Measurements from ENCODE around the gene NIT1.

The NIT1 gene

DNA sequence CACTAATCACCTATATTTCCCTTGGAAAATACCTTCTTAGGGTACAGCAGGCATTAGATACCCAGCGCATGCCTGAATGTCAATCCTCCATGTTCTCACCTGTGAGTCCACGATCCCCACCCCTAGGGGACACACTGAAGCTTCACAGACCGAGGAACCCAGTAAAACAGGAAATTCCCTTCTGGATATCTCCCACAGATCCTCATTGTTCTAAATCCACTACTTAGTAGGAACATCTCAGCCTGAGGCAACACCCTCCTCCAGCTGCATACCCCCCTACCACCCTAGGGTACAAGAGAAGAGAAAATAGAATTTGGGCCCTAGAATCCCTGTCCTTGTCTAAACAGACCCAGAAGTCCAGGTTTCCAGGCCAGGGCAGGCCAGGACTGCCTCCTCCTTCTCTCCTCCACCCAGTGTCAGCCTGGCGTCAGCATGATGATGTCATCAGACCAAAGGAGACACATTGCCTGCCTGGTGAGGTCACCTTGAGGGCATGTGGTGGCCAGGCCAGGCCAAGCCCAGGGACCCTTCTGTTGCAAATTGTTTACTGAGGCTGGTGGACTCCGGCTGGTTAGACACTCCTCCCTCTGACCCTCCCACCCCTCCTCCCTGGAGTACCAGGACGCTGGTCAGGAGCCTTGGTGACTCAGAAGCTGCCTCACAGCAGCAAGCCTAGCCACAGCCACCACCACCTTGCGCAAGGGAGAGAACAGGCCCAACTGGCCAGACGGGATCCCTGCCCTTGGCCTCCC lies 34.7 kb upstream of the NIT1 start:
- H3K14ac ChIP-seq (ENCODE audit: low read length), result no peak overlapping the region
- H3K9me3 ChIP-seq (replicated peaks in 1 of 2; ENCODE audit: control insufficient read depth in 2 of 2, insufficient read depth in 1 of 2, low read depth in 1 of 2, low read length in 2 of 2), result no peaks in the 10 kb centered on the region
- H3K4me1 ChIP-seq (ENCODE audit: control insufficient read depth in 2 of 2, insufficient read depth in 1 of 2, low read depth in 1 of 2, low read length in 2 of 2), result peaks cover 4 to 6% of the 10 kb centered on the region in 2 donors
- no peak overlapping the region for H3K23ac ChIP-seq (ENCODE audit: low read depth, low read length, poor library complexity)
- peaks cover 0 to 23% (median 0%) of the 10 kb centered on the region in 3 experiments for H3K27me3 ChIP-seq (ENCODE audit: control insufficient read depth in 3 of 3, insufficient read depth in 3 of 3, low read depth in 1 of 3, low read length in 3 of 3)
- H3K36me3 ChIP-seq (replicated peaks in 1 of 2; ENCODE audit: control insufficient read depth in 2 of 2, insufficient read depth in 2 of 2, low read length in 2 of 2), result no peaks in the 10 kb centered on the region
- H3K27ac ChIP-seq (replicated peaks; ENCODE audit: low read length), result no peak overlapping the region
- peak overlapping the region; percentile 16 for H3K18ac ChIP-seq (ENCODE audit: low read length)
- no peak overlapping the region for H2BK5ac ChIP-seq (ENCODE audit: low read length)
- H3K9ac ChIP-seq (ENCODE audit: low read depth, low read length, poor library complexity), result no peak overlapping the region
- peak overlapping the region; percentile 74 for H2AK5ac ChIP-seq (ENCODE audit: low read depth, low read length)
- no peak overlapping the region for H3K4ac ChIP-seq (ENCODE audit: low read length)
- no peak for DNase-seq (ENCODE audit: low spot score)
- no peak overlapping the region for H3K4me3 ChIP-seq (ENCODE audit: low read length in 2 of 2)
- H3K4me2 ChIP-seq (ENCODE audit: insufficient read depth, low read length, poor library complexity, severe bottlenecking), result no peak overlapping the region
- H4K8ac ChIP-seq (ENCODE audit: low read depth, low read length), result no peak overlapping the region
- no peak overlapping the region for H2BK12ac ChIP-seq (ENCODE audit: low read length)
- no peak overlapping the region for H2BK120ac ChIP-seq (ENCODE audit: low read depth, low read length)
- no peak overlapping the region for H2AFZ ChIP-seq (ENCODE audit: low read length)
- no peaks in the 10 kb centered on the region for H3K79me1 ChIP-seq (ENCODE audit: low read depth, low read length)
- no peak overlapping the region for H2BK15ac ChIP-seq (ENCODE audit: low read length)
- H4K91ac ChIP-seq (ENCODE audit: low read depth, low read length, poor library complexity), result no peak overlapping the region
- no CpG with 5 or more reads among the region's 8 CpGs for WGBS, 2 donors (ENCODE audit: extremely low coverage in 2 of 2, insufficient read length in 2 of 2, insufficient replicate concordance in 1 of 2)

DNA sequence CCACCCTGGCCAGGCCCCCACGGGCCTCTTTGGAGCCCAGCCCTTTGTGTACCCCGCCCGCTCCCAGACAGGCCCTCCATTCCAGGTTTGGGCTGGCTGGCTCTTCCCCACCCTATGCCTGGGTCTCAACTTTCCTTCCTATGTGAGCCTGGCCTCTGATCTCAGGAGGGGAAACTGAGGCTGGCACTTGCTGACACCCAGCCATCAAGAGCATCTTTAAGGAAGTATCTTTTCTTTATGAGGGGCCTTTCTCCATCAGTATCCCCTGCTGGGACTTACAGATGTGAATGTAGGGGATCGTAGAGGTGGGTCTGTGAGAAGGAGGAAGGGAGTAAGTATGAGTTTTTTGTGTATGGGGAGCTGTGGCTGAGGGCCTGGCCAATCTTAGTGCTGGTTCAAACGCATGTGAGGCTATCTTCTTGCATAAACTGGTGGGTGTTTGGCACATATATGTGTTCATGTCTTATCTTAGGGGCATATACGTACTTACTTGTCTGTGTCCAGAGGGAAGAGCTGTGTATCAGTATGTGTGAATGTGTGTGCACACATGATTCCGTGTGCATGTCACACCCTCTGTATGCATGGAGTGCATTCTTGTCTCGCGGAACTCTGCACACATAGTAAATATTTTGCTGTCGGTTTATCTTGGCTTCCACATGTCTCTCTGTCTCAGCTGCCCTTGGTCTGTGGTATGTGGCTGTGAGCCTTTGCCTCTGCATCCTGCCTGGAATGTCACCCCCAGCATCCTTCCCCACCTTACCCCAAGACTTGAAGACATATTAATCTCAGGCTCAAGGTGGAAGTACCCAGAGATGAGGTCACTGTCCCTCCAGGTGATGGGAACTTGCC lies 33.9 kb upstream of the NIT1 start:
- Histone ChIP-seq H4K8ac (ENCODE audit: low read depth, low read length) (no peak overlapping the region), H2BK5ac (ENCODE audit: low read length) (no peak overlapping the region), H3K4me2 (ENCODE audit: insufficient read depth, low read length, poor library complexity, severe bottlenecking) (no peak overlapping the region), H2BK120ac (ENCODE audit: low read depth, low read length) (no peak overlapping the region), H3K27me3 (ENCODE audit: control insufficient read depth in 3 of 3, insufficient read depth in 3 of 3, low read depth in 1 of 3, low read length in 3 of 3) (peaks cover 0 to 31% (median 0%) of the 10 kb centered on the region in 3 experiments), H3K27ac (replicated peaks; ENCODE audit: low read length) (no peak overlapping the region), H3K9me3 (replicated peaks in 1 of 2; ENCODE audit: control insufficient read depth in 2 of 2, insufficient read depth in 1 of 2, low read depth in 1 of 2, low read length in 2 of 2) (no peaks in the 10 kb centered on the region), H3K18ac (ENCODE audit: low read length) (peak overlapping the region; percentile 16), H3K4me3 (ENCODE audit: low read length in 2 of 2) (no peak overlapping the region), H2BK15ac (ENCODE audit: low read length) (no peak overlapping the region), H3K4me1 (ENCODE audit: control insufficient read depth in 2 of 2, insufficient read depth in 1 of 2, low read depth in 1 of 2, low read length in 2 of 2) (peaks cover 4 to 6% of the 10 kb centered on the region in 2 donors), H3K79me1 (ENCODE audit: low read depth, low read length) (no peaks in the 10 kb centered on the region), H4K91ac (ENCODE audit: low read depth, low read length, poor library complexity) (no peak overlapping the region), H3K14ac (ENCODE audit: low read length) (no peak overlapping the region), H3K23ac (ENCODE audit: low read depth, low read length, poor library complexity) (no peak overlapping the region), H3K9ac (ENCODE audit: low read depth, low read length, poor library complexity) (no peak overlapping the region), H2BK12ac (ENCODE audit: low read length) (no peak overlapping the region), H2AFZ (ENCODE audit: low read length) (no peak overlapping the region), H3K36me3 (replicated peaks in 1 of 2; ENCODE audit: control insufficient read depth in 2 of 2, insufficient read depth in 2 of 2, low read length in 2 of 2) (no peaks in the 10 kb centered on the region), H3K4ac (ENCODE audit: low read length) (no peak overlapping the region), H2AK5ac (ENCODE audit: low read depth, low read length) (peak overlapping the region; percentile 74)
- DNase-seq (ENCODE audit: low spot score), result no peak
- 100% methylated on average over 1 of the region's 10 CpGs; no CpG with 5 or more reads in 1 of the 2 donors for WGBS, 2 donors (ENCODE audit: extremely low coverage in 2 of 2, insufficient read length in 2 of 2, insufficient replicate concordance in 1 of 2)

DNA sequence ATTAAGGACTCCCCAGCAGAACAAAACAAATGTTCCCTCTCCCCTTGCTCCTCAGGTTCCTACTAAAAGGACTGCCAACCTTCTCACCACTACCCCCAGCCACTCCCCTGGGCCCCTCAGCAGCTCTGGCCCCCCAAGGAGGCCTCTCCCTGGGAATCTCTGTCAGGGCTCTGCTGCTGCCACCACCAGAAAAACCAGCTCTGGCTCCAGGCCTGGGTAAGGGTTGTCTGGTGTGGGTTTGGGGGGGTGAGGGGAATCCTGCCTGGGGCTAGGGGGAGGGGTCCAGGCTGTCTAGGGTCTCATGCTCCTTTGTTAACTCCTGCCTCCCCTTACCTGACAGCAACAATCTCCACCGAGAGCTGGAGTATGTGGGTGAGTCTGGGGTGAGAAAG lies 33.3 kb upstream of the NIT1 start:
- no peak overlapping the region for H3K23ac ChIP-seq (ENCODE audit: low read depth, low read length, poor library complexity)
- no peak overlapping the region for H3K4me3 ChIP-seq (ENCODE audit: low read length in 2 of 2)
- no CpG with 5 or more reads among the region's 1 CpG for WGBS, 2 donors (ENCODE audit: extremely low coverage in 2 of 2, insufficient read length in 2 of 2, insufficient replicate concordance in 1 of 2)
- no peak overlapping the region for H3K14ac ChIP-seq (ENCODE audit: low read length)
- no peak overlapping the region for H2AFZ ChIP-seq (ENCODE audit: low read length)
- peaks cover 4 to 6% of the 10 kb centered on the region in 2 donors for H3K4me1 ChIP-seq (ENCODE audit: control insufficient read depth in 2 of 2, insufficient read depth in 1 of 2, low read depth in 1 of 2, low read length in 2 of 2)
- no peak overlapping the region for H2BK15ac ChIP-seq (ENCODE audit: low read length)
- no peak overlapping the region for H4K8ac ChIP-seq (ENCODE audit: low read depth, low read length)
- H3K9me3 ChIP-seq (replicated peaks in 1 of 2; ENCODE audit: control insufficient read depth in 2 of 2, insufficient read depth in 1 of 2, low read depth in 1 of 2, low read length in 2 of 2), result no peaks in the 10 kb centered on the region
- no peak overlapping the region for H4K91ac ChIP-seq (ENCODE audit: low read depth, low read length, poor library complexity)
- no peak overlapping the region for H2BK5ac ChIP-seq (ENCODE audit: low read length)
- H2AK5ac ChIP-seq (ENCODE audit: low read depth, low read length), result no peak overlapping the region
- no peak overlapping the region for H2BK12ac ChIP-seq (ENCODE audit: low read length)
- H3K4me2 ChIP-seq (ENCODE audit: insufficient read depth, low read length, poor library complexity, severe bottlenecking), result no peak overlapping the region
- H2BK120ac ChIP-seq (ENCODE audit: low read depth, low read length), result no peak overlapping the region
- no peak overlapping the region for H3K27ac ChIP-seq (replicated peaks; ENCODE audit: low read length)
- peaks cover 0 to 35% (median 0%) of the 10 kb centered on the region in 3 experiments for H3K27me3 ChIP-seq (ENCODE audit: control insufficient read depth in 3 of 3, insufficient read depth in 3 of 3, low read depth in 1 of 3, low read length in 3 of 3)
- no peak overlapping the region for H3K9ac ChIP-seq (ENCODE audit: low read depth, low read length, poor library complexity)
- H3K79me1 ChIP-seq (ENCODE audit: low read depth, low read length), result no peaks in the 10 kb centered on the region
- no peak overlapping the region for H3K18ac ChIP-seq (ENCODE audit: low read length)
- H3K4ac ChIP-seq (ENCODE audit: low read length), result no peak overlapping the region
- no peaks in the 10 kb centered on the region for H3K36me3 ChIP-seq (replicated peaks in 1 of 2; ENCODE audit: control insufficient read depth in 2 of 2, insufficient read depth in 2 of 2, low read length in 2 of 2)
- no peak for DNase-seq (ENCODE audit: low spot score)

DNA sequence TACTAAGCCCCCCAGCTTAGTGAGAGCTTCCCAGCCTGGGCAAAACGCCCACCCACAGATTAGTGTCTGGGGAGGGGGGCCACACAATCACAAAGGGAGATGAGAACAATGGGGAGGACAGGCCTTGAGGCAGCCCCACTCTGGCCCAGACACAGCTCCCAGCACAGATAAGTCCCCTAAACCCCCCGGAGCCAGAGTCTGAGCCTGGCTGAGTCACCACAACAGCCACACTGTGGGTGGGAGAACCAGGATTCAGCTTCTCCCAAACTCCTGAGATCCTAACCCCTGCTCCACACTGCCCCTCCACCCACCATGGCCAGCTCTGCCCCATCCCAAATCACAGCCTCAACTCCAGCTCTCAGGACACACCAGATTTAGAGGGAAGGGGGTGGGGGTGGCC lies 32.7 kb upstream of the NIT1 start:
- Histone ChIP-seq H3K18ac (ENCODE audit: low read length) (no peak overlapping the region), H4K91ac (ENCODE audit: low read depth, low read length, poor library complexity) (no peak overlapping the region), H3K4ac (ENCODE audit: low read length) (no peak overlapping the region), H3K4me1 (ENCODE audit: control insufficient read depth in 2 of 2, insufficient read depth in 1 of 2, low read depth in 1 of 2, low read length in 2 of 2) (peaks cover 3 to 6% of the 10 kb centered on the region in 2 donors), H3K27me3 (ENCODE audit: control insufficient read depth in 3 of 3, insufficient read depth in 3 of 3, low read depth in 1 of 3, low read length in 3 of 3) (peaks cover 0 to 39% (median 0%) of the 10 kb centered on the region in 3 experiments), H3K14ac (ENCODE audit: low read length) (no peak overlapping the region), H3K79me1 (ENCODE audit: low read depth, low read length) (no peaks in the 10 kb centered on the region), H2AFZ (ENCODE audit: low read length) (no peak overlapping the region), H2BK120ac (ENCODE audit: low read depth, low read length) (no peak overlapping the region), H2AK5ac (ENCODE audit: low read depth, low read length) (no peak overlapping the region), H3K4me2 (ENCODE audit: insufficient read depth, low read length, poor library complexity, severe bottlenecking) (no peak overlapping the region), H3K9me3 (replicated peaks in 1 of 2; ENCODE audit: control insufficient read depth in 2 of 2, insufficient read depth in 1 of 2, low read depth in 1 of 2, low read length in 2 of 2) (no peaks in the 10 kb centered on the region), H3K23ac (ENCODE audit: low read depth, low read length, poor library complexity) (no peak overlapping the region), H3K27ac (replicated peaks; ENCODE audit: low read length) (no peak overlapping the region), H3K4me3 (ENCODE audit: low read length in 2 of 2) (no peak overlapping the region), H2BK15ac (ENCODE audit: low read length) (no peak overlapping the region), H4K8ac (ENCODE audit: low read depth, low read length) (no peak overlapping the region), H3K9ac (ENCODE audit: low read depth, low read length, poor library complexity) (no peak overlapping the region), H2BK12ac (ENCODE audit: low read length) (no peak overlapping the region), H2BK5ac (ENCODE audit: low read length) (no peak overlapping the region), H3K36me3 (replicated peaks in 1 of 2; ENCODE audit: control insufficient read depth in 2 of 2, insufficient read depth in 2 of 2, low read length in 2 of 2) (no peaks in the 10 kb centered on the region)
- no peak for DNase-seq (ENCODE audit: low spot score)
- no CpG with 5 or more reads among the region's 2 CpGs for WGBS, 2 donors (ENCODE audit: extremely low coverage in 2 of 2, insufficient read length in 2 of 2, insufficient replicate concordance in 1 of 2)
